HG03354 (cell line): ENCODE measurements around the gene KCNQ1.

Source experiments
- ATAC-seq: cut with Tn5 transposase; IDR thresholded peaks from one replicate; pipeline ENCODE4 v1.9.1; 2021; ENCODE audit warnings: mild to moderate bottlenecking; ENCODE audit not compliant: unreplicated experiment, poor library complexity, severe bottlenecking

Gene KCNQ1

GRCh38 chr11:2422461-2423156, 22.2 kb upstream of the KCNQ1 start:
- no peak for ATAC-seq

- ATAC-seq = no peak
These were observed 21.4 kb upstream of the KCNQ1 start for GRCh38 chr11:2423157-2424025.

- no peak for ATAC-seq
These were observed 19.9 kb upstream of the KCNQ1 start for GRCh38 chr11:2424811-2425495.

GRCh38 chr11:2425506-2425905, 19.3 kb upstream of the KCNQ1 start:
- no peak for ATAC-seq

- no peak for ATAC-seq
These were observed 18.6 kb upstream of the KCNQ1 start for GRCh38 chr11:2426221-2426620.

DNA sequence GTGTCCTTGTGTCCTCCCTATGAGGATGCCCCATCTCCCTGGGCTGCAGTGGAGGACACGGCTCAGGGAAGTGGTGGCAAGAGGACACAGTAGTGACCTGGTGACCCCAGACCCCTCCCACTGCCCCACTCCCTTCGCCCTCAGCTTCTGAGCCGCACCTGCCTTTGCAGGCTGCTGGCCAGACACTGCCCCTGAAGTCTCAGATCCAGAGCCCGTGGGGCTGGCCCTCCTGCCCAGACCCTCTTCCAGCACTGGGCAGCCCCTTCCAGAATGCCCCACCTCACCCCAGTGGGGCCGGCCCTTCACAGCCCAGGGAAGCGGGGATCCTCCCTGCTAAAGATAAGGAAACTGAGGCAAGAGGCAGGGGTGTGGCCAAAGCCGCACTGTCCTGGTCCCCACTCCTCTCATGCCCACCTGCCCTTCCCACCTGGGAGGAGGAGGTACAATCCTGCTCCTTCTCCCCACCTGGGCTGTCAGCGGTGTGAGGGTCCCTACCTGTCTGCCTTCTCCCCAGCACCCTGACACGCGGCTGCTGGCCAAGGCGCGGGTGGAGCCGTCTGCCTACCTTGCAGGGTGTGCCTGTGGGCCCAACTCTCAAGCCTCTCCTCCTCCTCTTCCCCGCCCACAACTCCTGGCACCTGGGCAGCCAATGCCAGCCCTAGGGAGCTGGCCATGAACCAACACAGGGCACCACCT, 17.8 kb upstream of the KCNQ1 start:
- no peak for ATAC-seq

DNA sequence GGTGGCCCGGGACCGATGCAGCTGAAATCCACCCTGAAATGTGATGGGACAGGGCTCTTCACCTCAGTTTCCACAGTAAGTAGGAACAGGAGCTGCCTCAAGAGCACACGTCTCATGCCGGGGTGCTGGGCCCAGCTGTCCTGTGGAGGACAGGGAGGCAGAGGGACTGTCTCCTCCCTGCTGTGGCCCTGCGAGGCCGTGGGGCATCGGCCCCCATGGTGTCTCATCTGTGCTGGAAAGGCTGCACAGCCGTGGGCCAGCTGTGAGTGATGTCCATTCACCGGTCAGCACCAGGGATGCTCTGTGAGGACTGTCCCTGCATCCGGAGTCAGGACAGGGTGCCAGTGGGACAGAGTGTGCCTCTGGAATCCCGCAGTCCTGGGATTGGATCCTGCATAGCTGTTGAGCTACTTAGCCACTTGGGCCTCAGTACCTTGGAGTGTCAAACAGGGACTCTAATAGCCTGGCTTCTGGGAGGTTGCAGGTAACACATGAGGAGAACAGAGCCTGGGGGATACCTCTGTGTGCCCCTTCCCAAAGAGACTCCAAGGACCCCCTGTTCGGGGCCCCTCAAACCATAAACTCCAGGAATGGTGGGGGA, 17.0 kb upstream of the KCNQ1 start:
- no peak for ATAC-seq

- no peak for ATAC-seq
These were observed 16.4 kb upstream of the KCNQ1 start for GRCh38 chr11:2428322-2428795.

DNA sequence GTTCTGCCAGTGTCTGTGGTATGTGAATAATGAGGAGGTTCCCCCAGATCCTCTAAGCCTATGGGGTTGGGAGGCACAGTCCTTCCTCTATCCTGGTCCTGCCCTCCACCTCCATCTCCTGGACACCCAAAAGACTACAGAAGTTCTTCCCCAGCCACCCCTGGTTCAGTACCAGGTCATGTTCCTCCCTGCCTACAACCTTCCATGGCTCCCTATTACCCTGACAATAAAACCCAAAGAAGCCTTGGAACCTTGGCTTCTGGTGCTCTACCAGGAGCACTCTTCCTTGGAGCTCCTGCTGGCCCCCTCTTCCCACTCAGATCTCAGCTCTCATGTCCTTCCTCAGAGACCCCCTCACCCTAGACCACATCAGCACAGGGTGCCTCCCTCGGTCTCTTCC, 13.4 kb upstream of the KCNQ1 start:
- ATAC-seq = no peak

- no peak for ATAC-seq
These were observed 12.6 kb upstream of the KCNQ1 start for GRCh38 chr11:2432171-2432621.

DNA sequence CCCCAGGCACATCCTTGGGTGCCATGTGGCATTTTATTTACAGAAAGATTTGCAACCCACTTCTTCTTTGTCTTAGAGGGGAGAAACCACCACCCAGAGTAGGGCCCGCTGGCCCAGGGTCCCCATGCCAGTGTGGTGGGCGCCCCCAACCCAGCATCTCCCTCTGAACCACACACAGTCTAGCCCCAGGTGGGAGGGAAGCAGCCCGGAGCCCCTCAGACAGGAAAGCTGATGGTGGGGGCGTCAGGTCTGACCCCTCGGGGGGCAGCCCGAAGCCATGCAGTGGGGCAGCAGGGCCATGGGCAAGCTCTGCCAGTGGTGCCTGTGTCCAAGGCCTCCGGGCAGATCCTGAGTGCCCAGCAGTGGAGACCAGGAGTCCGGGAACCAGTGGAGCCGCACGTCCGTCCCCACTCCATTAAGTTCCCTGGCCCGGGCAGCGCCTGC, 12.2 kb upstream of the KCNQ1 start:
- no peak for ATAC-seq

GRCh38 chr11:2433106-2433925, 11.5 kb upstream of the KCNQ1 start:
- ATAC-seq = no peak

DNA sequence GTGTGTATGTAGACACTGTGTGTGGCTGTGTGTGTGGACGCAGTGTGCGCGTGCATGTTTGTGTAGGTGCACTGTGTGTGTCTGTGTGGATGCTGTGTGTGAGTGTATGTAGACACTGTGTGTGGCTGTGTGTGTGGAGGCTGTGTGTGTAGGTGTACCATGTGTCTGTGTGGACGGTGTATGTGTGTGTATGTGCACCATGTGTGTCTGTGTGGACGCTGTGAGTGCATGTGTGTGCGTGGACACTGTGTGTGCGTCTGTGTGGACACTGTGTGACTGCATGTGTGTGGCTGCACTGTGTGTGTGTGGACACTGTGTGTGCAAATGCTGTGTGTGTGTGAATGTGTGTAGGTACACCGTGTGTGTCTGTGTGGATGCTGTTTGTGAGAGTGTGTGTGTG, 10.8 kb upstream of the KCNQ1 start:
- no peak for ATAC-seq

GRCh38 chr11:2434506-2435255, 10.1 kb upstream of the KCNQ1 start:
- ATAC-seq = no peak

- no peak for ATAC-seq
These were observed 9.4 kb upstream of the KCNQ1 start for GRCh38 chr11:2435288-2436012.

GRCh38 chr11:2436013-2436520, 8.7 kb upstream of the KCNQ1 start:
- no peak for ATAC-seq

DNA sequence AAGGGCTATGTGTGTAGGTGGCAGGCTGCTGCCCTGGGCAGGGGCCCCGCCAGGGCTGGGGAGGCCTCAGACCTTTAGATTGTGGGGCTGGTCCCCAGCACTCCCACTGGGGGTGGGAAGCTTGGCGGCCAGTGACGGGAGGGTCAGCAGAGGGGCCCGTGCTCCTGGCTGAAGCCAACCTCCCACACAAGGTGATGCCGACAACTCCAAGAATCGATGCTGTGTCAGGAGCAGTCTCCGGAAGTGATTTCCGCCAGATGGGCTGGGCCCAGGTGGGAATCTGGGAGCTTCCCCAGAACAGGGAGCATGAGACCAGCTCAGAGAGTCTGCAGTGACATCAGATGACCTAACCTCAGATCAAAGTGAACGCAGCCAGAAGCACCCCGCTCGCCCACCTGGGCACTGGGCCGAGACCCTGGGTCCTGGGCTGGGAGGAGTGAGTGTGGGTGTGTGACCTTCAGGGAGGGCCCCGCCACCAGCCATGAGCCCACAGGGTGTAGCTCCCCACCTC, 8.2 kb upstream of the KCNQ1 start:
- ATAC-seq = no peak
